Measurements from ENCODE around the gene TSC2.
"Not testable (repeated sequence)": the region's sequence is repeated elsewhere in the genome, so short reads cannot be mapped to it uniquely, and the experiment has no call there.

Gene TSC2

DNA sequence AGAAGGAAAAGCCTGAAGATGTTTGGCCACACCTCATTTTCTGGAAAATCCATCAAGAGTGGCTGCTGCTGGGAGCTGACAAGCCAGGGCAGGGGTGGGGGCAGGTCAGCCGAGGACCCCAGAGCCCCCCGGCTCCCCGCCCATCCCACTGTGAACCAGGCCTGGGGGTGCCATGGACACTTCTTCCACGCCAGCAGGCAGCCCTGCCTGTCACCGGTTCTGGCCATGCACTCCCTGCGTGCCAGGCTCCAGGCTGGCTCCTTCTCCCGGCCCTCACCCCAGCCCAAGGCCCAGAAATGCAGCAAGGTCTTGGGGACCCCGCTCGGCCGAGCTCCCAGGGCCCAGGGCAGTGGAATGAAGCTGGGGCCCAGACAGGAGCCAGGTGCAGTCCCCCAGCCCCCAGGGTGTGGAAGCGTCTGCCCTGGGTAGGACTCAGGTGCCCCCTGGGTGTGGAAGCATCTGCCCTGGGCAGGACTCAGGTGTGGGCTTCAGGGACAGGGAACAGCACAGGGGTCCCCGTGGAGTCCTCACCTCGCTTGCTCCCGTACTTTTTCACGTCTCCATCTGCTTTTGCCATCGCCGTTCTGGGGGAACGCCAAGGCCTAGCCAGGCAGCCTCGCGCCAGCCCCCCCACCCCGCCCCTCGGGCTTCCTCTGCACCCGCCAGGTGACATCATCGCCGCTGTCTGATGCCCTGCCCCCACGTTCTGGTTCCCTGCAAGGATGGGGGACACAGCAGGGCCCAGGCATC, 75.3 kb downstream of the TSC2 start:
- H3K18ac ChIP-seq (ENCODE audit: low read length); DNase-seq (ENCODE audit: low spot score); H2BK12ac ChIP-seq (ENCODE audit: low read length); H3K23ac ChIP-seq (ENCODE audit: low read depth, low read length, poor library complexity); H3K27ac ChIP-seq (replicated peaks; ENCODE audit: low read length); H3K9me3 ChIP-seq (replicated peaks in 1 of 2; ENCODE audit: control insufficient read depth in 2 of 2, insufficient read depth in 1 of 2, low read depth in 1 of 2, low read length in 2 of 2); H3K4ac ChIP-seq (ENCODE audit: low read length); H3K27me3 ChIP-seq (ENCODE audit: control insufficient read depth in 3 of 3, insufficient read depth in 3 of 3, low read depth in 1 of 3, low read length in 3 of 3); H3K4me3 ChIP-seq (ENCODE audit: low read length in 2 of 2); H2BK5ac ChIP-seq (ENCODE audit: low read length); H2BK15ac ChIP-seq (ENCODE audit: low read length); H2AK5ac ChIP-seq (ENCODE audit: low read depth, low read length); H3K4me2 ChIP-seq (ENCODE audit: insufficient read depth, low read length, poor library complexity, severe bottlenecking); H2AFZ ChIP-seq (ENCODE audit: low read length); H4K91ac ChIP-seq (ENCODE audit: low read depth, low read length, poor library complexity); H4K8ac ChIP-seq (ENCODE audit: low read depth, low read length); H2BK120ac ChIP-seq (ENCODE audit: low read depth, low read length); H3K9ac ChIP-seq (ENCODE audit: low read depth, low read length, poor library complexity); H3K14ac ChIP-seq (ENCODE audit: low read length); H3K36me3 ChIP-seq (replicated peaks in 1 of 2; ENCODE audit: control insufficient read depth in 2 of 2, insufficient read depth in 2 of 2, low read length in 2 of 2): not testable (repeated sequence)
- WGBS, 2 donors (ENCODE audit: extremely low coverage in 2 of 2, insufficient read length in 2 of 2, insufficient replicate concordance in 1 of 2) = no CpG with 5 or more reads among the region's 26 CpGs
- H3K79me1 ChIP-seq (ENCODE audit: low read depth, low read length) = peaks cover 11% of the 10 kb centered on the region
- peaks cover 7 to 17% of the 10 kb centered on the region in 2 donors for H3K4me1 ChIP-seq (ENCODE audit: control insufficient read depth in 2 of 2, insufficient read depth in 1 of 2, low read depth in 1 of 2, low read length in 2 of 2)

DNA sequence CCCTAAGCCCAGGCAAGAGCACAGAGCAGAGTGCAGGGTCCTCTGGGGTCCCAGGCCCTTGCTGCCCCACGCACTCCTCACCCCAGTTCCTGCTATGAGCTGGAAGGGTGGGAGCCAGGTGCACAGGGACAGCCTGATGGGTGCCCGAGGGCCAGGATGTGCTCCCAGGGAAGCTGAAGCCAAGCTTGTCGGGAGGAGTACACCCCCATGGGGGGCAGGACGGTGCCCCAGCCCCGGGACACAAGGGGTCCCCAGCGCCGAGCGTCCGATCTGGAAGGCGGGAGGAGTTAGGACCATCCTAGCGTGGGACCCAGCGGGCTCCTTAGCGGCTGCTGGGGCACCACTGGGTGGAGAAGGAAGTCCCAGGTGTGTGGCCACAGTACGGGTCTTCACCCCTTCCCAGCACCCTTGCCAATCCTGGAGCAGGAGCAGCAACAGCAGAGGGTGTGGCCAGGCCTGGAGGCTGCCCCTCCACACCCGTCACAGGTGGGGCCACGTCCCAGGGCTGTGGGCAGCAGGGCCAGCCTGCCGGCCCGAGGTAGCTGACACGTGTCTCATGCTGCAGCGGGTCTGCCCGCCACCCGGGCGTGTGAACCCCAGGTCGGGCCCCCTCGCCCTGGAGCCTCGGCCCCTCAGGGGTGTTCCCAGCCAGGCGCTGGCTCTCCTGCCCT, 76.1 kb downstream of the TSC2 start:
- H3K9ac ChIP-seq (ENCODE audit: low read depth, low read length, poor library complexity); H3K23ac ChIP-seq (ENCODE audit: low read depth, low read length, poor library complexity); H2AFZ ChIP-seq (ENCODE audit: low read length); H3K27ac ChIP-seq (replicated peaks; ENCODE audit: low read length); H3K4me3 ChIP-seq (ENCODE audit: low read length in 2 of 2); H2BK5ac ChIP-seq (ENCODE audit: low read length); H4K91ac ChIP-seq (ENCODE audit: low read depth, low read length, poor library complexity); H3K9me3 ChIP-seq (replicated peaks in 1 of 2; ENCODE audit: control insufficient read depth in 2 of 2, insufficient read depth in 1 of 2, low read depth in 1 of 2, low read length in 2 of 2); H3K27me3 ChIP-seq (ENCODE audit: control insufficient read depth in 3 of 3, insufficient read depth in 3 of 3, low read depth in 1 of 3, low read length in 3 of 3); DNase-seq (ENCODE audit: low spot score); H2BK12ac ChIP-seq (ENCODE audit: low read length); H3K18ac ChIP-seq (ENCODE audit: low read length); H2BK120ac ChIP-seq (ENCODE audit: low read depth, low read length); H2AK5ac ChIP-seq (ENCODE audit: low read depth, low read length); H3K4ac ChIP-seq (ENCODE audit: low read length); H3K36me3 ChIP-seq (replicated peaks in 1 of 2; ENCODE audit: control insufficient read depth in 2 of 2, insufficient read depth in 2 of 2, low read length in 2 of 2); H4K8ac ChIP-seq (ENCODE audit: low read depth, low read length); H3K4me2 ChIP-seq (ENCODE audit: insufficient read depth, low read length, poor library complexity, severe bottlenecking); H2BK15ac ChIP-seq (ENCODE audit: low read length): not testable (repeated sequence)
- Histone ChIP-seq H3K4me1 (ENCODE audit: control insufficient read depth in 2 of 2, insufficient read depth in 1 of 2, low read depth in 1 of 2, low read length in 2 of 2) (peaks cover 7 to 17% of the 10 kb centered on the region in 2 donors), H3K14ac (ENCODE audit: low read length) (peak overlapping the region; percentile 38), H3K79me1 (ENCODE audit: low read depth, low read length) (peaks cover 11% of the 10 kb centered on the region)
- no CpG with 5 or more reads among the region's 27 CpGs for WGBS, 2 donors (ENCODE audit: extremely low coverage in 2 of 2, insufficient read length in 2 of 2, insufficient replicate concordance in 1 of 2)

DNA sequence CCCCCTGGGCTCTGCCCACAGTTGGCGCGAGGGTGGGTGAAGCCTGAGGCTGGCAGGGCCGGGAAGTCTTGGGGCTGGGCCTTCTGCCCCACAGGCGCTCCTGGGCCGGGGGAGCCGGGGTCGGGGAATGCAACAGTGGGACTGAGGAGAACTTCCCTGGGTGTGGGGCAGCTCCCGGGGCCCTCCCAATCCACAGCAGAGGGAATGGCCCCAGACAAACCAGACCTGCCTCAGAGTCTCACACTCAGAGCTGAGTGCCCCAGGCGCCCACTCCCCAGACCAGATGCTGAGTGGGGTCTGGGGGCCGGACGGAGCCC, 76.5 kb downstream of the TSC2 start:
- H2BK120ac ChIP-seq (ENCODE audit: low read depth, low read length); H3K4me2 ChIP-seq (ENCODE audit: insufficient read depth, low read length, poor library complexity, severe bottlenecking); H4K91ac ChIP-seq (ENCODE audit: low read depth, low read length, poor library complexity); DNase-seq (ENCODE audit: low spot score); H3K27me3 ChIP-seq (ENCODE audit: control insufficient read depth in 3 of 3, insufficient read depth in 3 of 3, low read depth in 1 of 3, low read length in 3 of 3); H3K4ac ChIP-seq (ENCODE audit: low read length); H4K8ac ChIP-seq (ENCODE audit: low read depth, low read length); H3K36me3 ChIP-seq (replicated peaks in 1 of 2; ENCODE audit: control insufficient read depth in 2 of 2, insufficient read depth in 2 of 2, low read length in 2 of 2); H2BK5ac ChIP-seq (ENCODE audit: low read length); H3K23ac ChIP-seq (ENCODE audit: low read depth, low read length, poor library complexity); H3K14ac ChIP-seq (ENCODE audit: low read length); H2BK12ac ChIP-seq (ENCODE audit: low read length); H3K9me3 ChIP-seq (replicated peaks in 1 of 2; ENCODE audit: control insufficient read depth in 2 of 2, insufficient read depth in 1 of 2, low read depth in 1 of 2, low read length in 2 of 2): not testable (repeated sequence)
- no CpG with 5 or more reads among the region's 11 CpGs for WGBS, 2 donors (ENCODE audit: extremely low coverage in 2 of 2, insufficient read length in 2 of 2, insufficient replicate concordance in 1 of 2)
- Histone ChIP-seq H3K4me1 (ENCODE audit: control insufficient read depth in 2 of 2, insufficient read depth in 1 of 2, low read depth in 1 of 2, low read length in 2 of 2) (peaks cover 7 to 17% of the 10 kb centered on the region in 2 donors), H3K9ac (ENCODE audit: low read depth, low read length, poor library complexity) (peak overlapping the region; percentile 60), H3K4me3 (ENCODE audit: low read length in 2 of 2) (peak overlapping the region in 1 of 2 donors; percentile 40), H3K79me1 (ENCODE audit: low read depth, low read length) (peaks cover 11% of the 10 kb centered on the region), H2AK5ac (ENCODE audit: low read depth, low read length) (peak overlapping the region; percentile 81), H3K18ac (ENCODE audit: low read length) (peak overlapping the region; percentile 89), H2AFZ (ENCODE audit: low read length) (peak overlapping the region; percentile 72), H2BK15ac (ENCODE audit: low read length) (peak overlapping the region; percentile 49), H3K27ac (replicated peaks; ENCODE audit: low read length) (peak overlapping the region; percentile 87)

DNA sequence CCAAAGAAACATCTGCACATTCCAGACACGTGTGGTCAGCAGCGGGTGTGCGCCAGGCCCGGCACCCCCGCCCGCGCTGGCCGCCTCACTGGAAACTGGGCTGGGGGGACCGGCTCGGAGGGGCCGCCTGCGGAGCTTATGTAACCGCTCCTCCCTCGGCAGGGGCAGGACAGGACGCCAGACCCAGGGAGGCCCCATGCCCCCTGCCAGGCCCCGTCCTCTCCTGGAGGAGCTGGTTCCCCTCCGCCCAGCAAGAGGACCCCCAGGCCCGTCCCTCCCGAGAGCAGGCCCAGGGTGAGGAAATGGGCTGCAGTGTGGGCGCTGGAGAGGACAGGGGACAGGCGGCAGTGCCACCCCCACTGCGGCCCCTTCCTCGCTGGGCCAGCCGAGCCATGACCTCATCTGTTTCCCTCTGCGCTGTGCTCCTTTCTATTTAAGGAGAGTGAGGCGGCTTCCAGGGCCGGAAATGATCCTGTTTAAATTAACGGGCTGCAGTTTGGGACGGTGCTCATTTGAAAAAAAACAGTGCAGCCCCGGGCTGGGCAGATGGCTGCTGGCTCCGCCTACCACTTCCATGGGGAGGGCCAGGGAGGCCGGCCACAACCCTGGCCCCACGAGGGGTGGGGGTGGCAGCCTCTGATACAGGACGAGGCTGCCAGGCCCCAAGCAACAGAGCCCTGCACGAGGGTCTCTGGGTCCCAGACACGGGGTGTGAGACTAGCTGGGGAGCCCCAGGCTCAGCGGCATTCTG, 77.1 kb downstream of the TSC2 start:
- Histone ChIP-seq H4K8ac (ENCODE audit: low read depth, low read length) (peak overlapping the region; percentile 3), H3K79me1 (ENCODE audit: low read depth, low read length) (peaks cover 11% of the 10 kb centered on the region), H3K4me3 (ENCODE audit: low read length in 2 of 2) (peak overlapping the region in 1 of 2 donors; percentile 40), H3K4me1 (ENCODE audit: control insufficient read depth in 2 of 2, insufficient read depth in 1 of 2, low read depth in 1 of 2, low read length in 2 of 2) (peaks cover 7 to 17% of the 10 kb centered on the region in 2 donors), H2AFZ (ENCODE audit: low read length) (peak overlapping the region; percentile 72), H2AK5ac (ENCODE audit: low read depth, low read length) (peak overlapping the region; percentile 84), H3K18ac (ENCODE audit: low read length) (peak overlapping the region; percentile 89), H3K4ac (ENCODE audit: low read length) (peak overlapping the region; percentile 17), H3K4me2 (ENCODE audit: insufficient read depth, low read length, poor library complexity, severe bottlenecking) (peak overlapping the region; percentile 54), H3K9ac (ENCODE audit: low read depth, low read length, poor library complexity) (peak overlapping the region; percentile 86), H2BK15ac (ENCODE audit: low read length) (peak overlapping the region; percentile 93), H3K27ac (replicated peaks; ENCODE audit: low read length) (peak overlapping the region; percentile 87)
- no CpG with 5 or more reads among the region's 37 CpGs for WGBS, 2 donors (ENCODE audit: extremely low coverage in 2 of 2, insufficient read length in 2 of 2, insufficient replicate concordance in 1 of 2)
- not testable (repeated sequence) for H2BK120ac ChIP-seq (ENCODE audit: low read depth, low read length); H2BK12ac ChIP-seq (ENCODE audit: low read length); H3K36me3 ChIP-seq (replicated peaks in 1 of 2; ENCODE audit: control insufficient read depth in 2 of 2, insufficient read depth in 2 of 2, low read length in 2 of 2); H3K14ac ChIP-seq (ENCODE audit: low read length); H3K23ac ChIP-seq (ENCODE audit: low read depth, low read length, poor library complexity); H2BK5ac ChIP-seq (ENCODE audit: low read length); DNase-seq (ENCODE audit: low spot score); H3K9me3 ChIP-seq (replicated peaks in 1 of 2; ENCODE audit: control insufficient read depth in 2 of 2, insufficient read depth in 1 of 2, low read depth in 1 of 2, low read length in 2 of 2); H4K91ac ChIP-seq (ENCODE audit: low read depth, low read length, poor library complexity); H3K27me3 ChIP-seq (ENCODE audit: control insufficient read depth in 3 of 3, insufficient read depth in 3 of 3, low read depth in 1 of 3, low read length in 3 of 3)
